HG03135 (cell line): Measurements from ENCODE around the gene KRT86.
"Not testable (repeated sequence)": the region's sequence is repeated elsewhere in the genome, so short reads cannot be mapped to it uniquely, and the experiment has no call there.

Experiments used
- ATAC-seq: cut with Tn5 transposase; IDR thresholded peaks from one replicate; pipeline ENCODE4 v1.9.1; 2021; ENCODE audit warnings: mild to moderate bottlenecking, moderate library complexity; ENCODE audit not compliant: unreplicated experiment

The KRT86 gene

DNA sequence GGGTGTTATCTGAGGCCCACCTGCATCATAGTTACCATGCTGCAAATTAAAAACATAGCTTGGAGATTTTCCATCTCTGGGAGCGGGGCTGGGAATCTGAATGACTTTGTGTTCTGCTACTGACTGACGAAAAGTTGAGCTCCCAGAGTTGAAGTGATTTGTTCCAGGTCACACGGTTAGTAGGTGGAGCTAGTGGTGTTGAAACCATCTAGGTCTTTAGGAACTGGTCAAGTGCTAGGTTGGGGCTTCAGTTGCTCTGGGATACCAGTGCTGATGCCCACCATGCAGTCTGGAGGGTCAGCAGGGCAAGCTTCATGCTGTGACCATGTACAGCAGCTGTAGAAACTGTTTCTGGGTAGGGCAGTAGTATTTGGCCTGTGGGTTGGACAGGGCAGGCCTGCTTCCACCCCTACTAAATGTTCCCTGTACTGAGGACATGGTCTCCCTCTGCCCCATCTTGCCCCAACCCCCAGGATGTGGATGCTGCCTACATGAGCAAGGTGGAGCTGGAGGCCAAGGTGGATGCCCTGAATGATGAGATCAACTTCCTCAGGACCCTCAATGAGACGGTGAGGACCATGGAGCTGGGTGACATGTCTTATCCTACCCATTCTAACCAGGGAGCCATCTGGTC lies 36.1 kb upstream of the KRT86 start:
- ATAC-seq = no peak

DNA sequence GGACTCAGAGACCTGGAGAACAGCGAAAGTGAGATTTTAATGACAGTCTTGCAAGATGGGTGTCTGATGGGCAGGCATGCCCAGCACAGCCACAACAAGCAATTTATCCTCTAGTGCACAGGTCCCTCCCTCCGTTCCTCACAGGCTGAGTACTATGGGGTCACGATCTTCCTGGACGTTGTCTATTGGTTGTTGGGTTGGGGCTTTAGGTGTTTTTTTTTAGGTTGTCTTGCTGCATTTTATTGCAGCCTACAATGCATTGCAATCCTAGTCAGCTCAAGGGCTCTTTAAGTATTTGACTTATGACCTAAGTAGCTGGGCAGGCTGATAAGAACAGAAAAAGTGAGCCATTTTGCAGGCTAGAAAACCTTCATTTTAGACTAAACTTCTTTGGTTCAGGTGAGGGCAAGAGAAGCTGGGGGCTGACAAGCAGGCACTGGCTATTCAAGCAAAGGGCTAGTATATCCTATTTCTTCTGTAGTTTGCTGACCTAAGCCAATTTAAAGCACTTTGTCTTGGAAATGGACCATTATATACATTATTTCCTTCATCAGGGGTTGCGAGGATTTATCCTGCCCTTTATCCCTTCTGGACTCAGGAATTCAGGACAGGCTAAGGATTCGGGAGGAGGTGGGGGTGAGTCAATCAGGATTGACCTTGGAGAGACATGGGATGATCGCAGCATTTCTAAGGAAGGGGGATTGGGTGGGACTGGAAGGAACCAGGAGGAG lies 35.4 kb upstream of the KRT86 start:
- no peak for ATAC-seq

- no peak for ATAC-seq
Observed at GRCh38 chr12:52239767-52240166, 34.7 kb upstream of the KRT86 start.

DNA sequence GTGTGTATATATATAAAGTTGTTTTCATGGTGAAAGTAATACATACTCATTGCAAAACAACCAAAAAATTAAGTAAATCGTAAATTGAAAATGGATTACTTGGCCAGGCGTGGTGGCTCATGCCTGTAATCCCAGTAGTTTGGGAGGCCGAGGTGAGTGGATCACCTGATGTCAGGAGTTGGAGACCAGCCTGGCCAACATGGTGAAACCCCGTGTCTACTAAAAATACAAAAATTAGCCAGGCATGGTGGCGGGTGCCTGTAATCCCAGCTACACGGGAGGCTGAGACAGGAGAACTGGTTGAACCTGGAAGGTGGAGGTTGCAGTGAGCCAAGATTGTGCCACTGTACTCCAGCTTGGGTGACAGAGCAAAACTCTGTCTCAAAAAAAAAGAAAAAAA lies 34.2 kb upstream of the KRT86 start:
- not testable (repeated sequence) for ATAC-seq

GRCh38 chr12:52241205-52241842 lies 33.1 kb upstream of the KRT86 start:
- ATAC-seq = no peak

- ATAC-seq = no peak
Observed at GRCh38 chr12:52242442-52243258, 31.8 kb upstream of the KRT86 start.

DNA sequence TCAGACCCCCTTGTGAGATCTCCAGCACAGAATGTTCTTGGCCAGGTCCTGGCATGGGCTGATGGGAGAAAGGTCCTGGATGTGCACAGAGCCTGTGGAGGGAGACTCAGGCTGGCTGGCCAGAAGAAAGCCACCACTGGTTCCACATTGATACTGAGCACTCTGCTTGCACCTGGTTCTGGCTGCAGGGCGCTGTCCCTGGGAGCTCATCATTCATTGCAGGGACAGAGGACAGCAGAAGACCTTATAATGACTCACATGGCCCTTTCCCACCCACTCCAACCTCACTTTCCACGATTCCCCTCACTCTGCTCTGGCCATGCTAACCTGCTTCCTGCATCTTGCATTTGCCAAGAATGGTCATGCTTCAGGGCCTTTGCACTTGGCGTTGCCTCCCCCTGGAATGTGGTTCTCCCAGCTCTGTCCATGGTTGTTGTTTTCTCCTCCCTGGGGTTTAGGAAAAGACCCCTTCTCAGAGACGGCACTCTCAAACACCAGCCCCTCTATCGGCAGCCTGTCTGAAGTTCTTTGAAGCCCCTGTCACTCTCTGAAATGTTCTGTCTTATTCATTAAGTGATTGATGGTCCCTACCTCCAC lies 31.1 kb upstream of the KRT86 start:
- ATAC-seq = no peak

- peak; percentile 92 for ATAC-seq
Observed at GRCh38 chr12:52243856-52244614, 30.4 kb upstream of the KRT86 start.

GRCh38 chr12:52244615-52244994 lies 29.8 kb upstream of the KRT86 start:
- no peak for ATAC-seq

DNA sequence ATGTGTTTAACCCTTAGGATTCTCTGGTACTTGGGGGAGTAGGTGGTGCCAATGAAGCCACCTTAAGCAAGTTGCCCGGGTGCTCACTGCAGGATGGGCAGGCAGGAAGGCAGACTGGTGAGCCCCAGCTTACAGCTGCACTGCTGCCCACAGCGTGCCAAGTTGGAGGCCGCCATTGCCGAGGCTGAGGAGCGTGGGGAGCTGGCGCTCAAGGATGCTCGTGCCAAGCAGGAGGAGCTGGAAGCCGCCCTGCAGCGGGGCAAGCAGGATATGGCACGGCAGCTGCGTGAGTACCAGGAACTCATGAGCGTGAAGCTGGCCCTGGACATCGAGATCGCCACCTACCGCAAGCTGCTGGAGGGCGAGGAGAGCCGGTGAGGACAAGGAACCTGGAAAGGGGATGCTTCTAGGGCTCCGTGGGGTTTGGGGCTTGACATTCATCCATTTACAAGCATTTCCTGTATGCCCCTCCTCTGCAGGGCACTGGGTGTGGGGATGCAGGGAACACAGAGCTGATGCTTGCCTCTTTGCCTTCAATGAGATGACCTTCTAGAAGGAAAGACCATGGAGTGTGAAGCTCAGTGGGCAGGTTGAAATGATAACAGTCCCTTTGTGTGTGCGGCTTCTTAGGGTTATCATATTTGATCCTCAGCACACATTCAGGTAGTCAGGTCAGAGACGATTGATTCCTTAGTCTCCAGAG lies 29.0 kb upstream of the KRT86 start:
- no peak for ATAC-seq

DNA sequence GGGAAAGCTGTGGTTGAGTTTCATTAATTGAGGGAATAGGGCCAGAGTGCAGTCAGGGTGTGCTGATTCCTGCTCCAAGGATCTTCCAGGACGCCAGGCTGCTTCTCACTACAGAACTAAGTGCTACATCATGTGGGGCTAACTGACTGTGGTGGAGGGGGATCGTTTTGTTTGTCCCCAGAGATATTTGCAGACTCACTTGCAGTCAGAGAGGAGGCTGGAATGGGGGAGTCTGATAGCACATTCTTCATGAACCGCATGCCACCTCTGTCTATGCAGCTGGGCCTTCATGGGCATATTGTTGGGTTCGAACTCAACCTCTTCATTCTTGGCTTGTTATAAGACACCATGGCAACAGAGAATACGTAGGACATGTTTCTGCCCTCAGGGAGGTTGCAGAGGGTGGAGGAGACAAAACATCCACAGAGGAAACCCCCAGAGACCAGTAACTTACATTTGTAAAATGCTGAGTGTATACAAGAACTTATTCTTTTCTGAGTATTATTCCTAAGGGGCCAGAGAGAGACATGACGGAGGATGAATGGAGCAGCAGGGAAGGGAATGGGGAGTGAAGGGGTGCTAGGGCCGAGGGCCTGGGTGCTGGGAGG lies 28.4 kb upstream of the KRT86 start:
- no peak for ATAC-seq

- no peak for ATAC-seq
Observed at GRCh38 chr12:52246720-52247621, 27.5 kb upstream of the KRT86 start.

GRCh38 chr12:52247622-52248540 lies 26.6 kb upstream of the KRT86 start:
- no peak for ATAC-seq

DNA sequence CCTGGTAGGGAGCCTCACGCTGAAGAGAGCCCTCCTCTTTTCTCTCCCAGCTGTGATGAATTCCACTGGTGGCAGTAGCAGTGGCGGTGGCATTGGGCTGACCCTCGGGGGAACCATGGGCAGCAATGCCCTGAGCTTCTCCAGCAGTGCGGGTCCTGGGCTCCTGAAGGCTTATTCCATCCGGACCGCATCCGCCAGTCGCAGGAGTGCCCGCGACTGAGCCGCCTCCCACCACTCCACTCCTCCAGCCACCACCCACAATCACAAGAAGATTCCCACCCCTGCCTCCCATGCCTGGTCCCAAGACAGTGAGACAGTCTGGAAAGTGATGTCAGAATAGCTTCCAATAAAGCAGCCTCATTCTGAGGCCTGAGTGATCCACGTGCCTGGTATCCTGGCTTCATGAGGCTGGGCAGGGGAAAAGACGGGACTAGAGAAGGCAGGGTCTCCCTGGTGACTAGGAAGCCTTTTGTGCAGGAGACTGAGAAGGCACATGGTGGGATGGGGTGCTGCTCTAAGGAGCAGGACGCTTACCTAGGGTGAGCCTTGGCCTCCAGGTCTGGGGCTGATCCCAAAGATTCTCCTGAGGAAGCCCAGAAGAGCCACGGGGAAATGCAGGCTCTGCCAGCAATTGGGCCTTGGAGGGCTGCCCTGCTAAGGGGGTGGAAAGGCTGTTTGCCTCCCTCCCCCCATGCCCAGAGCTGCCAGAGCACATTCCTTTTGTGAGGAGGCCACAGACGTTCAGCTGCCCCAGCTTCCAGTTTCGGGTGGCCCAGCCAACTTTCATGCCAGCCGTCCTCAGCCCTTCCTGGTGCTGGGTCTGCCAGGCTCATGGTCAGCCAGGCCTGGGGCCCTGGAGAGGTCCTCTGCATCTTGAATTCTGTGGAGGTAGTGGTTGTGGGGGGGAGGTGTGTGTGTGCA lies 25.6 kb upstream of the KRT86 start:
- no peak for ATAC-seq

- ATAC-seq = no peak
Observed at GRCh38 chr12:52249511-52250047, 24.9 kb upstream of the KRT86 start.
